Measurements from ENCODE around the gene PSME3IP1.

The PSME3IP1 gene

DNA sequence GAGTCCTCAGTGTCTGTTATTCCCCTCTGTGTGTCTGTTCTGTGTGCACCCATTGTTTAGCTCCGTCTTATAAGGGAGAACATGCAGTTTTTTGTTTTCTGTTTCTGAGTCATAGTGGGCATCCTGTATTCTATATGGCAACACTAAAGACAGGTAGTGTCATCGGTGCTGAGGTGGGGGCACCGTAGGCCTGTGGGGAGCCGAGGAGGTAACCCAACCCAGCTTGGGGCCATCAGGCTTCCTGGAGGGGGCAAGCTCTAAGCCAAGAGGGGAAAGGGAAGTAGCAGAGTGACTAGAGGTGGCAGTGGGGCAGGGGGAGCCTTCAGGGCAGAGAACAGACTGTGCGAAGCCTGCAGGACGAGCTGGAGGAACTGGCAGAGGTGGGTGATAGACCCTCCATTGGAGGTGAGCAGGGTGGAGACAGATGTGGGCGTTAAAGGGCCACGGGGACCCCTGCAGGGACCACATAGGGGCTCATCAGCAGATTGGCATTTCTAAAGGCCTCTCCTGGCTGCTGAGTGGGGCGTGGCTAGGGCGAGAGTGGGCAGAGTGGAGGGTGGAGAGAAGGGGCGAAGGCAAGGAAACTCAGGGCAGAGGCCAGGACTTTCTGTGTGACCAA lies 57.0 kb downstream of the PSME3IP1 start:
- H4K20me1 ChIP-seq (ENCODE audit: insufficient read depth): no peaks in the 10 kb centered on the region
- no peaks in the 10 kb centered on the region for H3K79me2 ChIP-seq (ENCODE audit: insufficient read depth, low read depth)
- H3K36me3 ChIP-seq (ENCODE audit: insufficient read depth): no peaks in the 10 kb centered on the region
- H3K4me1 ChIP-seq (ENCODE audit: low read depth, poor library complexity, severe bottlenecking): peaks cover 13% of the 10 kb centered on the region
- no peak overlapping the region for H3K9ac ChIP-seq
- no peak overlapping the region for H2AFZ ChIP-seq (ENCODE audit: low read depth)
- H3K4me2 ChIP-seq: no peak overlapping the region
- no peak overlapping the region for H3K27ac ChIP-seq
- TF ChIP-seq, protein P1, sequence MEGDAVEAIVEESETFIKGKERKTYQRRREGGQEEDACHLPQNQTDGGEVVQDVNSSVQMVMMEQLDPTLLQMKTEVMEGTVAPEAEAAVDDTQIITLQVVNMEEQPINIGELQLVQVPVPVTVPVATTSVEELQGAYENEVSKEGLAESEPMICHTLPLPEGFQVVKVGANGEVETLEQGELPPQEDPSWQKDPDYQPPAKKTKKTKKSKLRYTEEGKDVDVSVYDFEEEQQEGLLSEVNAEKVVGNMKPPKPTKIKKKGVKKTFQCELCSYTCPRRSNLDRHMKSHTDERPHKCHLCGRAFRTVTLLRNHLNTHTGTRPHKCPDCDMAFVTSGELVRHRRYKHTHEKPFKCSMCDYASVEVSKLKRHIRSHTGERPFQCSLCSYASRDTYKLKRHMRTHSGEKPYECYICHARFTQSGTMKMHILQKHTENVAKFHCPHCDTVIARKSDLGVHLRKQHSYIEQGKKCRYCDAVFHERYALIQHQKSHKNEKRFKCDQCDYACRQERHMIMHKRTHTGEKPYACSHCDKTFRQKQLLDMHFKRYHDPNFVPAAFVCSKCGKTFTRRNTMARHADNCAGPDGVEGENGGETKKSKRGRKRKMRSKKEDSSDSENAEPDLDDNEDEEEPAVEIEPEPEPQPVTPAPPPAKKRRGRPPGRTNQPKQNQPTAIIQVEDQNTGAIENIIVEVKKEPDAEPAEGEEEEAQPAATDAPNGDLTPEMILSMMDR (conservative IDR thresholded peaks at IDR 0.05; ENCODE audit: low read depth, low read length): no peak
- H3K27me3 ChIP-seq (ENCODE audit: insufficient read depth, low read depth): no peaks in the 10 kb centered on the region
- no peak overlapping the region for H3K4me3 ChIP-seq (IDR thresholded peaks at IDR 0.05; ENCODE audit: insufficient read depth, low read depth, low read length)

DNA sequence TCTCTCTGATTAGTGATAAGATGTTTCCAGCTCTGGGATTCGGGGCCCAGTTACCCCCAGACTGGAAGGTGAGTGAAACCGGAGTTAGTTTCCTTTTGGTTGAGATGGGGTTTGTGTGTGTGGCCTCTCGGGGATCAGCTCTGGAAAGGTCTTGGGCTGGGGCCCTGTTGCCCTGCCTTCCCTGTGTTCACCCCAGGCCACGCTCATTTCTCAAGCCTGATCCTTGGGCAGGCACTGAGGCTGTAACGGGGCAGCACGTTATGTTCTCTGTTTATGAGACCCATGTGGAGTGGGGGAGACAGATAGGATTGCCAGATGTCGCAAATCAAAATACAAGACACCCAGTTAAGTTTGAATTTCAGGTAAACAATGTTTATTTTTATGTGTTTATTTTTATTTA lies 58.0 kb downstream of the PSME3IP1 start:
- H4K20me1 ChIP-seq (ENCODE audit: insufficient read depth): no peaks in the 10 kb centered on the region
- no peak overlapping the region for H3K9ac ChIP-seq
- no peak overlapping the region for H3K4me2 ChIP-seq
- peaks cover 13% of the 10 kb centered on the region for H3K4me1 ChIP-seq (ENCODE audit: low read depth, poor library complexity, severe bottlenecking)
- no peak overlapping the region for H3K4me3 ChIP-seq (IDR thresholded peaks at IDR 0.05; ENCODE audit: insufficient read depth, low read depth, low read length)
- no peaks in the 10 kb centered on the region for H3K36me3 ChIP-seq (ENCODE audit: insufficient read depth)
- TF ChIP-seq, protein P1 (conservative IDR thresholded peaks at IDR 0.05; ENCODE audit: low read depth, low read length): no peak
- H2AFZ ChIP-seq (ENCODE audit: low read depth): no peak overlapping the region
- H3K27ac ChIP-seq: no peak overlapping the region
- H3K79me2 ChIP-seq (ENCODE audit: insufficient read depth, low read depth): no peaks in the 10 kb centered on the region
- H3K27me3 ChIP-seq (ENCODE audit: insufficient read depth, low read depth): no peaks in the 10 kb centered on the region

DNA sequence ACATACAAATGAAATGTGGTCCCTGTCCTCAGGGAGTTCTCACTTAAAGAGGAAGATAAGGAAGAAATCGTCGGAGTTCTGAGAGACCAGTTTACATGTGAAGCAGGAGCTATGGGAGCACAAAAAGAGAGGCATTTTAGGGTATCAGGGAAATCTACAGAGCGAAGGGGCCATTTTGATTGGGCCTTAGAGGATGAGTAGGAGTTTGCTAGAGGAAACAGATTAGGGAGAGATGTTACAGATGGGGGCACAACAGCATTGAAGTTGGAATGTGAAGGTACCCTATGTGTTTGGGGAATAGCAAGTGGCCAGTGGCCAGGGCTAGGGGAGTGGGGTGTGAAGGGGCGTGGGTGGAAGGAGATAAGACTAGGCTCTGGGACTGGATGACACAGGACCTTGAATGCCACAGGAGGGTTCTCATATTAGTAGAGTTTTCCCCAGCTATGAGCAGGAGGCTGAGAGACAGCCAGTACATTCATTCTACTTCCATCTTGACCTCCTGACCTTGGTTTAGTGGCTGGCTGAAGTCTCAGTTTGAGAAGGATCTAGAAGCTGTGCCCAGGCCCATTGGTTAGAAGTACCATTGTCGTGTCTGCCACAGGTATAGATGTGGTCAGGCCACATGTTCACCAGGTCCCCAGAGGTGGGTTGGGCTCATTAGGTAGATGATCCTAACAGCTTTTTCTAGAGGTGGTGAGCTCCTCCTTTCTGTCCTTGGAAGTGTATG lies 58.6 kb downstream of the PSME3IP1 start:
- H3K4me3 ChIP-seq (IDR thresholded peaks at IDR 0.05; ENCODE audit: insufficient read depth, low read depth, low read length): no peak overlapping the region
- H2AFZ ChIP-seq (ENCODE audit: low read depth): no peak overlapping the region
- H3K79me2 ChIP-seq (ENCODE audit: insufficient read depth, low read depth): no peaks in the 10 kb centered on the region
- H3K27ac ChIP-seq: no peak overlapping the region
- H3K4me1 ChIP-seq (ENCODE audit: low read depth, poor library complexity, severe bottlenecking): peaks cover 10% of the 10 kb centered on the region
- H3K27me3 ChIP-seq (ENCODE audit: insufficient read depth, low read depth): no peaks in the 10 kb centered on the region
- no peaks in the 10 kb centered on the region for H4K20me1 ChIP-seq (ENCODE audit: insufficient read depth)
- no peaks in the 10 kb centered on the region for H3K36me3 ChIP-seq (ENCODE audit: insufficient read depth)
- H3K4me2 ChIP-seq: no peak overlapping the region
- H3K9ac ChIP-seq: no peak overlapping the region
- TF ChIP-seq, protein P1 (conservative IDR thresholded peaks at IDR 0.05; ENCODE audit: low read depth, low read length): no peak

DNA sequence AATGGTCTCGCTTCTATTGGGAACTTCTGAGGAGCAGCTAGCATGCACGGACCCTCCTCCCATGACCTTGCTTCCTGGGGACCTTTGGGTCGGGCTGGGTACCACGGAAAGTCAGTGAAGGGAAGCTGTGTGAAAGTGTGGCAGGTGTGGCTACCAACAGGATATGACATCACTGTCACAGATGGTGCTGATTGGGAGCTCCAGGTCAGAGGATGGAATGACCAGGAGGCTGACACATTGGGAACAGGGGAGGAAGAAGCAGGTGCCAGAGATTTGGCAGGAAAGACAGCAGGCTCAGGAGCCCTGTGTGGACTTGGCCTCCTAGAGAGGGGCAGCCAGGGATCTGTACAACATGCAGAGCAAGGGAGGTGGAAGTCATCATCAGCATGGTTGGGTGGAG lies 59.4 kb downstream of the PSME3IP1 start:
- H3K79me2 ChIP-seq (ENCODE audit: insufficient read depth, low read depth): no peaks in the 10 kb centered on the region
- no peaks in the 10 kb centered on the region for H3K36me3 ChIP-seq (ENCODE audit: insufficient read depth)
- no peak overlapping the region for H3K4me3 ChIP-seq (IDR thresholded peaks at IDR 0.05; ENCODE audit: insufficient read depth, low read depth, low read length)
- peaks cover 9% of the 10 kb centered on the region for H3K4me1 ChIP-seq (ENCODE audit: low read depth, poor library complexity, severe bottlenecking)
- no peak overlapping the region for H3K4me2 ChIP-seq
- no peak overlapping the region for H3K27ac ChIP-seq
- no peaks in the 10 kb centered on the region for H4K20me1 ChIP-seq (ENCODE audit: insufficient read depth)
- no peak overlapping the region for H3K9ac ChIP-seq
- no peaks in the 10 kb centered on the region for H3K27me3 ChIP-seq (ENCODE audit: insufficient read depth, low read depth)
- H2AFZ ChIP-seq (ENCODE audit: low read depth): no peak overlapping the region
- TF ChIP-seq, protein P1 (conservative IDR thresholded peaks at IDR 0.05; ENCODE audit: low read depth, low read length): no peak
